DMS153 treated with DMSO at 0.1 percent for 48 hours (cell line): ENCODE measurements around the gene ITPRID1.

ENCODE experiments used
- DNase-seq: peaks from one replicate; lab custom pipeline; 2025; ENCODE audit not compliant: unreplicated experiment; lab: John Stamatoyannopoulos, UW

Gene ITPRID1

GRCh38 chr7:31633467-31633866, 119.6 kb downstream of the ITPRID1 start:
- no peak for DNase-seq

GRCh38 chr7:31633894-31634494, 120.1 kb downstream of the ITPRID1 start:
- peak; percentile 83 for DNase-seq

- no peak for DNase-seq
Observed at GRCh38 chr7:31640381-31640780, 126.5 kb downstream of the ITPRID1 start.

- no peak for DNase-seq
Observed at GRCh38 chr7:31642681-31643115, 128.8 kb downstream of the ITPRID1 start.

- no peak for DNase-seq
Observed at GRCh38 chr7:31646942-31647341, 133.1 kb downstream of the ITPRID1 start.

- no peak for DNase-seq
Observed at GRCh38 chr7:31647511-31647910, 133.6 kb downstream of the ITPRID1 start.

- DNase-seq, result peak; percentile 10
Observed at GRCh38 chr7:31648288-31648687, 134.4 kb downstream of the ITPRID1 start.

GRCh38 chr7:31648880-31649279, 135.0 kb downstream of the ITPRID1 start:
- no peak for DNase-seq

GRCh38 chr7:31651234-31652062, 137.6 kb downstream of the ITPRID1 start:
- DNase-seq, result no peak

- DNase-seq, result no peak
Observed at GRCh38 chr7:31652063-31652326, 138.1 kb downstream of the ITPRID1 start.

- no peak for DNase-seq
Observed at GRCh38 chr7:31663072-31663471, 149.2 kb downstream of the ITPRID1 start.

GRCh38 chr7:31664890-31665289, 151.0 kb downstream of the ITPRID1 start:
- DNase-seq, result no peak

- no peak for DNase-seq
Observed at GRCh38 chr7:31665546-31665945, 151.7 kb downstream of the ITPRID1 start.

GRCh38 chr7:31669461-31669860, 155.6 kb downstream of the ITPRID1 start:
- DNase-seq, result no peak

- DNase-seq, result no peak
Observed at GRCh38 chr7:31679574-31680305, 165.8 kb downstream of the ITPRID1 start.

GRCh38 chr7:31683445-31684225, 169.7 kb downstream of the ITPRID1 start:
- DNase-seq, result no peak

GRCh38 chr7:31687024-31687748, 173.3 kb downstream of the ITPRID1 start, which contains the start of gene PPP1R17:
Gene PPP1R17 (plus strand): TSS chr7:31687215. CDS start chr7:31692442, 5,227 bp downstream.
- DNase-seq, result no peak

- no peak for DNase-seq
Observed at GRCh38 chr7:31688372-31688771, 174.5 kb downstream of the ITPRID1 start.

- no peak for DNase-seq
Observed at GRCh38 chr7:31688996-31689395, 175.1 kb downstream of the ITPRID1 start.

GRCh38 chr7:31690935-31691334, 177.0 kb downstream of the ITPRID1 start:
- DNase-seq, result no peak

- no peak for DNase-seq
Observed at GRCh38 chr7:31692451-31692850, 178.6 kb downstream of the ITPRID1 start.
